ENCODE data around the gene SUPT4H1. TPM values are rescaled to one million over a fixed set of nuclear protein-coding genes. Genes with fewer than 3 reads are reported as not detected.

The SUPT4H1 gene
- total and polyA plus RNA-seq, 9 of the 15 experiments (the other 6 are each of a cell fraction or from before 2014, with no cell fraction given) = 62.1 to 320 (median 117) TPM

DNA sequence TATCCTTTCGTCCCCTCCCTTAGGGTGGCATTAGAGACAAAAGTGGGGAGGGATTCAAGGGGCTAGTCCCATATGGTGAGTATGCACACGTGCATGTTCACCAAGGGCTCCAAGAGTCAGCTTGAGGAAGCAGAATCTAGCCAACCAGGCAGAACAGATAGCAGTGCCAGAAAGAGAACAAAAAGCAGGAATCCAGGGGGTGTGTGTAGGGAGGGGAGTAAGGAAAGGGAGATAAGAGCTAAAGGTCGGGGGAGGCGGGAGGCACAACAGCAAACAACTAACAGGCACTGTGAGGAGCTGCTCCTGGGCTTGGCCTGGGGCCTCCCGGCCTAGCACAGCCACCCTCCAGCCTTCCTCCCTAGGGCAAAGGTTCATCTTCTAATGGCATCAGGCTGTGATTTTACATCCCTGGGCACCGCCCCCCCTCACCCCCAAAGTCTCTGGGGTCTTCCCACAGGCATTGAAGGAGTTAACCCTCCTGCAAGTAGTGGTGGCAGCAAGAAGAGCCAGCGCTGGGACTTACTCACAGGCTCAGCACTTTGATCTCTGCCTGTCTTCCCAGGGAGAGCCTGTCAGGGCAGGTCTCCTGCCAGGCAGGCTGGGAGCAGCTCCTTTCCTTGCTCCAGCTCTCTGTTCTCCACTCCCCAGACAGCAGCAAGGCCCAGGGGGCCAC, 12.4 kb upstream of the SUPT4H1 start (continued):
- TF ChIP-seq EP300 (IDR thresholded peaks at IDR 0.05; ENCODE audit: low read length) (peak; percentile 75; the same call in 1 of the 2 replicates), ZSCAN29 (IDR thresholded peaks at IDR 0.05) (no peak), EWSR1 (IDR thresholded peaks at IDR 0.05; ENCODE audit: borderline replicate concordance, low read depth, partially characterized antibody) (no peak), KLF6 (CRISPR knock-in tag; IDR thresholded peaks at IDR 0.05; ENCODE audit: borderline replicate concordance) (no peak), XRCC5 (IDR thresholded peaks at IDR 0.05; ENCODE audit: low read depth, low read length) (peak; percentile 22; the same call in 1 of the 2 replicates), ZNF766 (CRISPR knock-in tag; conservative IDR thresholded peaks at IDR 0.05) (peak; percentile 74), ZNF184 (CRISPR knock-in tag; IDR thresholded peaks at IDR 0.05) (no peak), MIER1 (IDR thresholded peaks at IDR 0.05; ENCODE audit: low read depth) (no peak), SETDB1 (IDR thresholded peaks at IDR 0.05; ENCODE audit: low read length) (no peak), NR2C1 (IDR thresholded peaks at IDR 0.05) (peak; percentile 48), NR2C1 (tag; IDR thresholded peaks at IDR 0.05) (peak; percentile 62; the same call in 1 of the 2 replicates), PHF20 (IDR thresholded peaks at IDR 0.05; ENCODE audit: partially characterized antibody) (no peak), NFYB (IDR thresholded peaks at IDR 0.05; ENCODE audit: extremely low read depth, insufficient read length) (no peak), LEF1 (IDR thresholded peaks at IDR 0.05) (peak; percentile 88), BRCA1 (IDR thresholded peaks at IDR 0.05) (no peak), BRCA1 (CRISPR knock-in tag; IDR thresholded peaks at IDR 0.05) (no peak), TEAD1 (CRISPR knock-in tag; IDR thresholded peaks at IDR 0.05) (0 out of 4 replicates have a peak, but pooled peaks have one; percentile 19 to 39), SRSF3 (IDR thresholded peaks at IDR 0.05; ENCODE audit: insufficient read depth, low read length) (no peak), RAD51 (IDR thresholded peaks at IDR 0.05; ENCODE audit: borderline replicate concordance, low read depth) (peak; percentile 33; the same call in 1 of the 2 replicates), RFX5 (IDR thresholded peaks at IDR 0.05; ENCODE audit: low read depth, low read length) (no peak)
- TF ChIP-seq, protein P1, sequence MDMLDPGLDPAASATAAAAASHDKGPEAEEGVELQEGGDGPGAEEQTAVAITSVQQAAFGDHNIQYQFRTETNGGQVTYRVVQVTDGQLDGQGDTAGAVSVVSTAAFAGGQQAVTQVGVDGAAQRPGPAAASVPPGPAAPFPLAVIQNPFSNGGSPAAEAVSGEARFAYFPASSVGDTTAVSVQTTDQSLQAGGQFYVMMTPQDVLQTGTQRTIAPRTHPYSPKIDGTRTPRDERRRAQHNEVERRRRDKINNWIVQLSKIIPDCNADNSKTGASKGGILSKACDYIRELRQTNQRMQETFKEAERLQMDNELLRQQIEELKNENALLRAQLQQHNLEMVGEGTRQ (CRISPR knock-in tag; IDR thresholded peaks at IDR 0.05) = no peak
- TF ChIP-seq, protein P2, sequence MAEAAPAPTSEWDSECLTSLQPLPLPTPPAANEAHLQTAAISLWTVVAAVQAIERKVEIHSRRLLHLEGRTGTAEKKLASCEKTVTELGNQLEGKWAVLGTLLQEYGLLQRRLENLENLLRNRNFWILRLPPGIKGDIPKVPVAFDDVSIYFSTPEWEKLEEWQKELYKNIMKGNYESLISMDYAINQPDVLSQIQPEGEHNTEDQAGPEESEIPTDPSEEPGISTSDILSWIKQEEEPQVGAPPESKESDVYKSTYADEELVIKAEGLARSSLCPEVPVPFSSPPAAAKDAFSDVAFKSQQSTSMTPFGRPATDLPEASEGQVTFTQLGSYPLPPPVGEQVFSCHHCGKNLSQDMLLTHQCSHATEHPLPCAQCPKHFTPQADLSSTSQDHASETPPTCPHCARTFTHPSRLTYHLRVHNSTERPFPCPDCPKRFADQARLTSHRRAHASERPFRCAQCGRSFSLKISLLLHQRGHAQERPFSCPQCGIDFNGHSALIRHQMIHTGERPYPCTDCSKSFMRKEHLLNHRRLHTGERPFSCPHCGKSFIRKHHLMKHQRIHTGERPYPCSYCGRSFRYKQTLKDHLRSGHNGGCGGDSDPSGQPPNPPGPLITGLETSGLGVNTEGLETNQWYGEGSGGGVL (CRISPR knock-in tag; IDR thresholded peaks at IDR 0.05) = no peak
- TF ChIP-seq, protein P3, sequence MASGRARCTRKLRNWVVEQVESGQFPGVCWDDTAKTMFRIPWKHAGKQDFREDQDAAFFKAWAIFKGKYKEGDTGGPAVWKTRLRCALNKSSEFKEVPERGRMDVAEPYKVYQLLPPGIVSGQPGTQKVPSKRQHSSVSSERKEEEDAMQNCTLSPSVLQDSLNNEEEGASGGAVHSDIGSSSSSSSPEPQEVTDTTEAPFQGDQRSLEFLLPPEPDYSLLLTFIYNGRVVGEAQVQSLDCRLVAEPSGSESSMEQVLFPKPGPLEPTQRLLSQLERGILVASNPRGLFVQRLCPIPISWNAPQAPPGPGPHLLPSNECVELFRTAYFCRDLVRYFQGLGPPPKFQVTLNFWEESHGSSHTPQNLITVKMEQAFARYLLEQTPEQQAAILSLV (tag; IDR thresholded peaks at IDR 0.05) = no peak
- TF ChIP-seq, protein P4, sequence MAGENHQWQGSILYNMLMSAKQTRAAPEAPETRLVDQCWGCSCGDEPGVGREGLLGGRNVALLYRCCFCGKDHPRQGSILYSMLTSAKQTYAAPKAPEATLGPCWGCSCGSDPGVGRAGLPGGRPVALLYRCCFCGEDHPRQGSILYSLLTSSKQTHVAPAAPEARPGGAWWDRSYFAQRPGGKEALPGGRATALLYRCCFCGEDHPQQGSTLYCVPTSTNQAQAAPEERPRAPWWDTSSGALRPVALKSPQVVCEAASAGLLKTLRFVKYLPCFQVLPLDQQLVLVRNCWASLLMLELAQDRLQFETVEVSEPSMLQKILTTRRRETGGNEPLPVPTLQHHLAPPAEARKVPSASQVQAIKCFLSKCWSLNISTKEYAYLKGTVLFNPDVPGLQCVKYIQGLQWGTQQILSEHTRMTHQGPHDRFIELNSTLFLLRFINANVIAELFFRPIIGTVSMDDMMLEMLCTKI (IDR thresholded peaks at IDR 0.05; ENCODE audit: partially characterized antibody) = no peak
